ENCODE measurements around the gene SLC2A13. TPM values are rescaled to one million over a fixed set of nuclear protein-coding genes. Genes with fewer than 3 reads are reported as not detected.

SLC2A13 gene
- total RNA-seq, 1 experiment from 2014 or later, result 1.7 TPM

- intact Hi-C loops (cut with micrococcal nuclease), result no loop called here
- BruUV-seq (replicated peaks), result no TSS peak
- Mint-ChIP-seq H3K36me3 (ENCODE audit: insufficient read depth, unreplicated experiment) (no peaks in the 10 kb centered on the region), H3K27me3 (ENCODE audit: insufficient read depth, unreplicated experiment) (no peaks in the 10 kb centered on the region), H3K4me3 (ENCODE audit: unreplicated experiment) (no peak overlapping the region), H3K9me3 (ENCODE audit: unreplicated experiment) (peaks cover 13% of the 10 kb centered on the region), H3K4me1 (ENCODE audit: insufficient read depth, unreplicated experiment) (no peaks in the 10 kb centered on the region), H3K27ac (ENCODE audit: low read depth, unreplicated experiment) (no peak overlapping the region)
- DNase-seq (ENCODE audit: unreplicated experiment), result no peak
- POLR2A ChIA-PET, result interaction anchor here (0.9 kb wide), 1 partner anchor 9 kb away, joined by 3 read pairs; no protein-coding TSS in a partner anchor
- CTCF ChIA-PET, result interaction anchor here (1.1 kb wide), 1 partner anchor 730 kb away, joined by 3 read pairs; no protein-coding TSS in a partner anchor
- TF ChIP-seq CTCF (IDR thresholded peaks at IDR 0.05; ENCODE audit: unreplicated experiment), result no peak
Measured at GRCh38 chr12:40075458-40075857, 30.4 kb downstream of the SLC2A13 start.

GRCh38 chr12:40068416-40068815 is 37.5 kb downstream of the SLC2A13 start:
- Mint-ChIP-seq H3K27ac (ENCODE audit: low read depth, unreplicated experiment) (no peak overlapping the region), H3K4me1 (ENCODE audit: insufficient read depth, unreplicated experiment) (peaks cover 2% of the 10 kb centered on the region), H3K27me3 (ENCODE audit: insufficient read depth, unreplicated experiment) (no peaks in the 10 kb centered on the region), H3K4me3 (ENCODE audit: unreplicated experiment) (no peak overlapping the region), H3K9me3 (ENCODE audit: unreplicated experiment) (no peaks in the 10 kb centered on the region), H3K36me3 (ENCODE audit: insufficient read depth, unreplicated experiment) (no peaks in the 10 kb centered on the region)
- ChIA-PET CTCF (interaction anchor here (0.7 to 1.9 kb wide), 3 partner anchors 57 to 333 kb away, joined by 4 to 6 read pairs (median 4); no protein-coding TSS in a partner anchor), POLR2A (no interaction called here)
- no peak for DNase-seq (ENCODE audit: unreplicated experiment)
- intact Hi-C loops (cut with micrococcal nuclease), result no loop called here
- TF ChIP-seq CTCF (IDR thresholded peaks at IDR 0.05; ENCODE audit: unreplicated experiment), result no peak
- BruUV-seq (replicated peaks), result no TSS peak

- H3K4me3 Mint-ChIP-seq (ENCODE audit: unreplicated experiment), result no peak overlapping the region
- CTCF ChIA-PET, result interaction anchor here (1.2 to 2.3 kb wide), 5 partner anchors 12 to 75 kb away, joined by 3 to 19 read pairs (median 5); partner anchors contain the start of gene SLC2A13
- H3K9me3 Mint-ChIP-seq (ENCODE audit: unreplicated experiment), result no peaks in the 10 kb centered on the region
- TF ChIP-seq CTCF (IDR thresholded peaks at IDR 0.05; ENCODE audit: unreplicated experiment), result no peak
- POLR2A ChIA-PET, result interaction anchor here (1.4 kb wide), 1 partner anchor 10 kb away, joined by 3 read pairs; no protein-coding TSS in a partner anchor
- intact Hi-C loops (cut with micrococcal nuclease), result no loop called here
- peaks cover 7% of the 10 kb centered on the region for H3K4me1 Mint-ChIP-seq (ENCODE audit: insufficient read depth, unreplicated experiment)
- BruUV-seq (replicated peaks), result no TSS peak
- no peaks in the 10 kb centered on the region for H3K36me3 Mint-ChIP-seq (ENCODE audit: insufficient read depth, unreplicated experiment)
- no peak overlapping the region for H3K27ac Mint-ChIP-seq (ENCODE audit: low read depth, unreplicated experiment)
- DNase-seq (ENCODE audit: unreplicated experiment), result no peak
- H3K27me3 Mint-ChIP-seq (ENCODE audit: insufficient read depth, unreplicated experiment), result no peaks in the 10 kb centered on the region
Measured at GRCh38 chr12:40065636-40066035, 40.2 kb downstream of the SLC2A13 start.

- H3K4me1 Mint-ChIP-seq (ENCODE audit: insufficient read depth, unreplicated experiment), result peaks cover 13% of the 10 kb centered on the region
- no peak overlapping the region for H3K27ac Mint-ChIP-seq (ENCODE audit: low read depth, unreplicated experiment)
- DNase-seq (ENCODE audit: unreplicated experiment), result peak; percentile 48
- ChIA-PET POLR2A (interaction anchor here (0.6 to 1.6 kb wide), 3 partner anchors 9 to 650 kb away, joined by 3 to 6 read pairs (median 3); partner anchors contain the start of gene SLC2A13), CTCF (interaction anchor here (1.5 kb wide), 1 partner anchor 50 kb away, joined by 4 read pairs; no protein-coding TSS in a partner anchor)
- no peak for TF ChIP-seq CTCF (IDR thresholded peaks at IDR 0.05; ENCODE audit: unreplicated experiment)
- no peaks in the 10 kb centered on the region for H3K36me3 Mint-ChIP-seq (ENCODE audit: insufficient read depth, unreplicated experiment)
- no TSS peak for BruUV-seq (replicated peaks)
- intact Hi-C loops (cut with micrococcal nuclease), result no loop called here
- H3K4me3 Mint-ChIP-seq (ENCODE audit: unreplicated experiment), result peak overlapping the region; percentile 19
- no peaks in the 10 kb centered on the region for H3K9me3 Mint-ChIP-seq (ENCODE audit: unreplicated experiment)
- H3K27me3 Mint-ChIP-seq (ENCODE audit: insufficient read depth, unreplicated experiment), result no peaks in the 10 kb centered on the region
Measured at GRCh38 chr12:40063414-40063813, 42.5 kb downstream of the SLC2A13 start.

Measured in MCF 10A (cell line).